GM23338 (cell line): ENCODE results near the gene CPLANE2. TPM values are rescaled to one million over a fixed set of nuclear protein-coding genes. Genes with fewer than 3 reads are reported as not detected.

Source experiments
- ATAC-seq: fragments of 200-7000 bp; cut with Tn5 transposase; 3 replicates; pipeline ENCODE4 v1.9.1; 2020
- DNase-seq: peaks from one replicate; pipeline ENCODE4 v3.0.0-alpha.2; 2015; ENCODE audit warnings: low spot score
- H2AFZ ChIP-seq: fragments of 200-600 bp; sonication (generic); 2 replicates; pipeline ENCODE4 v1.8.0; 2016; ENCODE audit warnings: antibody characterized with exemption, mild to moderate bottlenecking, moderate library complexity
- H3F3A ChIP-seq: fragments of 200-600 bp; sonication (generic); replicated peaks from 2 replicates; pipeline ENCODE4 v1.8.0; 2017; ENCODE audit warnings: antibody characterized with exemption, mixed run types, low read depth
- H3K27ac ChIP-seq: fragments of 200-600 bp; sonication (generic); 2 replicates; pipeline ENCODE4 v1.6.1; 2016; ENCODE audit warnings: low read depth
- H3K27me3 ChIP-seq: fragments of 200-600 bp; sonication (generic); 2 replicates; pipeline ENCODE4 v1.8.0; 2016; ENCODE audit warnings: mild to moderate bottlenecking, mixed run types, moderate library complexity; ENCODE audit not compliant: insufficient read depth
- H3K36me3 ChIP-seq: fragments of 200-600 bp; sonication (generic); 2 replicates; pipeline ENCODE4 v1.8.0; 2016; ENCODE audit warnings: mild to moderate bottlenecking; ENCODE audit not compliant: insufficient read depth
- H3K4me1 ChIP-seq: fragments of 200-600 bp; sonication (generic); 2 replicates; pipeline ENCODE4 v1.8.0; 2016; ENCODE audit warnings: mild to moderate bottlenecking, moderate library complexity; ENCODE audit not compliant: insufficient read depth
- H3K4me2 ChIP-seq: fragments of 200-600 bp; sonication (generic); 2 replicates; pipeline ENCODE4 v1.7.1; 2017; ENCODE audit warnings: mixed run types
- H3K4me3 ChIP-seq: fragments of 200-600 bp; sonication (generic); 2 replicates; pipeline ENCODE4 v1.6.1; 2016; ENCODE audit warnings: mixed run types
- H3K79me2 ChIP-seq: fragments of 200-600 bp; sonication (generic); replicated peaks from 2 replicates; pipeline ENCODE4 v1.8.0; 2017; ENCODE audit warnings: mild to moderate bottlenecking; ENCODE audit not compliant: insufficient read depth
- H3K9me2 ChIP-seq: fragments of 200-600 bp; sonication (generic); 2 replicates; pipeline ENCODE4 v1.8.0; 2017; ENCODE audit not compliant: insufficient read depth
- H4K20me1 ChIP-seq: fragments of 200-600 bp; sonication (generic); replicated peaks from 2 replicates; pipeline ENCODE4 v1.8.0; 2017; ENCODE audit warnings: mild to moderate bottlenecking; ENCODE audit not compliant: insufficient read depth
- H3K27ac Mint-ChIP-seq: 2 replicates; pipeline ENCODE4 v1.8.0; 2020; ENCODE audit warnings: inconsistent platforms, mild to moderate bottlenecking, moderate library complexity, mixed read lengths
- H3K27me3 Mint-ChIP-seq: 3 replicates; pipeline ENCODE4 v1.8.0; 2022; ENCODE audit warnings: low read depth, mild to moderate bottlenecking, moderate library complexity, mixed read lengths, inconsistent platforms; ENCODE audit not compliant: insufficient read depth, poor library complexity
- H3K36me3 Mint-ChIP-seq: 3 replicates; pipeline ENCODE4 v1.8.0; 2021; ENCODE audit warnings: low read depth, mild to moderate bottlenecking, inconsistent platforms, moderate library complexity, mixed read lengths
- H3K4me1 Mint-ChIP-seq: 3 replicates; pipeline ENCODE4 v1.8.0; 2020; ENCODE audit warnings: mild to moderate bottlenecking, inconsistent platforms, mixed read lengths
- H3K4me3 Mint-ChIP-seq: 3 replicates; pipeline ENCODE4 v1.8.0; 2021; ENCODE audit warnings: moderate library complexity, mild to moderate bottlenecking, inconsistent platforms, mixed read lengths
- H3K9me3 Mint-ChIP-seq: 3 replicates; pipeline ENCODE4 v1.8.0; 2020; ENCODE audit warnings: moderate library complexity, mild to moderate bottlenecking, inconsistent platforms, mixed read lengths
- CTCF ChIP-seq, 2 experiments: fragments of 200-600 bp in 1 of 2; sonication (generic) in 1 of 2; conservative IDR thresholded peaks; 2 replicates each; pipeline versions ENCODE4 v1.5.1 to v1.6.1; 2016 to 2017; ENCODE audit warnings: antibody characterized with exemption in 2 of 2, low read depth in 2 of 2, mild to moderate bottlenecking in 2 of 2, moderate library complexity in 1 of 2
- EZH2 ChIP-seq: fragments of 200-600 bp; sonication (generic); IDR thresholded peaks from one replicate; pipeline ENCODE4 v1.8.0; 2017; ENCODE audit warnings: antibody characterized with exemption, mild to moderate bottlenecking, low read depth; ENCODE audit not compliant: unreplicated experiment
- EZH2phosphoT487 ChIP-seq: fragments of 200-600 bp; sonication (generic); IDR thresholded peaks from one replicate; pipeline ENCODE4 v1.8.1; 2018; ENCODE audit warnings: antibody characterized with exemption; ENCODE audit not compliant: unreplicated experiment
- JUNB ChIP-seq: IDR thresholded peaks from one replicate; pipeline ENCODE4 v1.6.1; 2016; ENCODE audit warnings: antibody characterized with exemption; ENCODE audit not compliant: unreplicated experiment
- NANOG ChIP-seq: IDR thresholded peaks from 2 replicates; pipeline ENCODE4 v1.6.1; 2016; ENCODE audit warnings: antibody characterized with exemption, borderline replicate concordance
- ZNF114 ChIP-seq: fragments of 250-450 bp; sonication (Bioruptor Pico); IDR thresholded peaks from 2 replicates; pipeline ENCODE4 v1.5.0; 2020; ENCODE audit warnings: mild to moderate bottlenecking, moderate library complexity
- ZNF462 ChIP-seq: fragments of 250-450 bp; sonication (Bioruptor Pico); IDR thresholded peaks from 2 replicates; pipeline ENCODE4 v1.5.0; 2020; ENCODE audit warnings: mild to moderate bottlenecking, moderate library complexity
- polyA plus RNA-seq: library from polyadenylated mRNA; unstranded; fragments of >200 nt; fragmentation: Nextera tagmentation; extraction: Ambion mirVana; gene quantifications from 2 replicates; pipeline ENCODE4 v1.2.1, GENCODE V29; 2016
- total RNA-seq: library from RNA; depleted of rRNA; stranded (reverse); fragments of >200 nt; shearing (Covaris generic); gene quantifications from 2 replicates; pipeline ENCODE4 v1.2.3, GENCODE V29; 2014

The CPLANE2 gene
- total and polyA plus RNA-seq, 2 experiments from 2014 or later: 0.44 to 1.8 TPM

- no peak overlapping the region for H3K4me2 ChIP-seq
- ATAC-seq: no peak
- no peak for DNase-seq
These were observed 48.0 kb downstream of the CPLANE2 start for GRCh38 chr1:16189003-16189402.

More at GRCh38 chr1:16189003-16189402, 48.0 kb downstream of the CPLANE2 start:
- no peaks in the 10 kb centered on the region for H4K20me1 ChIP-seq
- Mint-ChIP-seq H3K36me3 (no peaks in the 10 kb centered on the region), H3K4me3 (no peak overlapping the region), H3K27me3 (peaks cover 4% of the 10 kb centered on the region), H3K9me3 (no peaks in the 10 kb centered on the region), H3K4me1 (no peaks in the 10 kb centered on the region; the same call in 2 of the 3 replicates), H3K27ac (no peak overlapping the region)
- no peaks in the 10 kb centered on the region for H3K79me2 ChIP-seq
- H3K4me3 ChIP-seq: no peak overlapping the region
- H3K36me3 ChIP-seq: no peaks in the 10 kb centered on the region
- H3K27ac ChIP-seq: no peak overlapping the region
- H2AFZ ChIP-seq: 0 out of 2 replicates have a peak overlapping the region, but pooled peaks have one; percentile 28
- no peaks in the 10 kb centered on the region for H3K9me2 ChIP-seq
- no peaks in the 10 kb centered on the region for H3K27me3 ChIP-seq
- H3K4me1 ChIP-seq: no peaks in the 10 kb centered on the region; the same call in 1 of the 2 replicates
- TF ChIP-seq ZNF114 (CRISPR knock-in tag) (no peak), EZH2phosphoT487 (no peak), JUNB (no peak), ZNF462 (no peak), EZH2 (no peak), CTCF (conservative IDR thresholded peaks at IDR 0.05; ENCODE audit: low read depth in 2 of 2) (no peak), NANOG (no peak)
- no peaks in the 10 kb centered on the region for H3F3A ChIP-seq
